NCI-H2081 (cell line): ENCODE measurements around the gene FRAS1.

Experiments used
- DNase-seq, 2 experiments: peaks; one replicate each; lab custom pipeline; 2025; lab: John Stamatoyannopoulos, UW

The FRAS1 gene

DNA sequence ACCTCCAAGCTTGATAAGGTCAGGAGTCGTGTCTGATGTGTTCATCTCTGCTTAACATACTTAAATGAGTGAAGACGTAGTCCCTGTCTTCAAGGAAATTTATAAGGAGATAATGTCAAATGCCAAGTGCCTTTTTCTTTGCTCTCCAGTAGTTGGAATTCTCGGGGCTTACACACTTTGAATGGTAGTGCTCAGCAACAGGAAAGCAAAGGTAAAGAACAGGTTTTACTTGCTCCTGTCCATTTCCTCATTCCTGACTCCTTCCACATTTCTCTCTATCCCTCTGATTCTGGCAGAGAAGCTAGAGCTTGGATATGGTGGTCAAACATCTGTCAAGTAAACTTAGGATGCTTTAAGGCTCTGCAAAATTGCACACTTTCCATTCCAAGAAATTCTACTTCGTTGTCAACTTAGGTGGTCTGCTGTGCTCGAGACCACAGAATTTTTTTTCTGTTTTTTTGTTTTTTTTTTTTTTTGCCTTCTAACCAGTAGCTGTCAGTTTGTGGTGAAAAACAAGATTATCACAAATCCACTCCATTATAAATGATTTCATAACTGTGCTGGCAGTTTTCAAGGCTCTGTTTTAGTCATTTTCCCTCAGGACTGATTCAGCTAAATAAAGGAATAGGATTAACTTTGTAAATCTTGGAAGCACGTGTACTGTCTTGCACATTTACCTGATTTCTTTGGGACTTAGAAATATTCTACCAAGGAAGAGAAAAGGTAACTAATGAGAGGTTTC, 313.7 kb downstream of the FRAS1 start:
- no peak for DNase-seq

- no peak for DNase-seq
Observed at GRCh38 chr4:78372355-78372988, 315.3 kb downstream of the FRAS1 start.

DNA sequence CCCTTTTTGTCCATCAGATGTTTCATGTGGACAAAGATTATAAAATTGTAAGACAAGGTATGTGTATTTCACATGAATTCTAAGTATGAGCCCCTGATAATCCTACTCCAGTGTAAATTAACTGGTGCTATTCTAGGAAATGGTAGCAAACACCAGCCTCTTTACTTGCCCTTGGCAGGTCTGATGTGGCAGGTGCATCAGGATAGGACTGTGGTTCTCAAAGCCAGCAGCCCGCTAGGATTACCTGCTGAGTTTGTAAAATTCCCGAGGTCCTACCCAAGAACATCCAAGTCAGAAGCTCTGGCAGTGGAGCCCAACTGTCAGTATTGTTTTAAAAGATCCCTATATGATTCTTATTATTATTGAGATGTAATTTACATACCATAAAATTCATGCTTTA, 320.4 kb downstream of the FRAS1 start:
- DNase-seq, result no peak

DNA sequence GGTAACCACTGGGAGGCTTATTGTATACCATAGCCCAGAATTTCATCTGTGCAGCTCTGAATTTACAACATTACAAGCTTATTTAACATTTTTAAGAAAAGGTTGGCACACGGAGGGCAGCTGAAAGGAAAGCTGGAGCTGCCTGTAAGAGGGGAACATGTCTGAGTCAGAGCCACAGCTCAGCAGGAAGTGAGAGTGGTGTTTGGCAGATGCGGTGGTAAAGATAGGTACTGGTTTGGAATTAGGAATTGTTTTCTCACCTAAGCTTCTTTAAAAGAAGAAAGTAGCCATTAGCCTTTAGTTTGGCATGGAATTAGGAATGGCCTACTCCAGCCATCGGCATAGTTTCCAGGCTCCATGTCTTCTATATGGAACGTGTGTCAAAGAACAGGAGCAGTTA, 321.9 kb downstream of the FRAS1 start:
- DNase-seq, result no peak

GRCh38 chr4:78379991-78380729, 323.0 kb downstream of the FRAS1 start:
- DNase-seq, result no peak

DNA sequence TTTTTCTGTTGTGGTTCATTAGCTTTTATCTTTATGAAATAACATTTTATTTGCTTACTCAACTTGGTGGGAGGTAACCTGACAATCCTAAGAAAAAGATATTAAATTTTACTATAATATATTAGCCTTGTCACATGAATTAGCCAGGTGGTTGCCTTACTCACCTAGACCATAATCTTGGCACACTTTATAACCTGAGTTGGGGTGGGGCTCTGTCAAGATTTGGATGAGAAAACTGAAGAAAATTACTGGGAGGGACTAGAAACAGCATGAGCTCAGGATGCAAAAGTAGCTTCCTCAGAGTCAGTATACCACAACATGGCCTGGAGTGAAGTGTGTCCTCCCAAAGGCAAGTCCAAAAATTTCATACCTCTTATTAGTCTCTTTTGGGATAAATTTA, 329.6 kb downstream of the FRAS1 start:
- no peak for DNase-seq

DNA sequence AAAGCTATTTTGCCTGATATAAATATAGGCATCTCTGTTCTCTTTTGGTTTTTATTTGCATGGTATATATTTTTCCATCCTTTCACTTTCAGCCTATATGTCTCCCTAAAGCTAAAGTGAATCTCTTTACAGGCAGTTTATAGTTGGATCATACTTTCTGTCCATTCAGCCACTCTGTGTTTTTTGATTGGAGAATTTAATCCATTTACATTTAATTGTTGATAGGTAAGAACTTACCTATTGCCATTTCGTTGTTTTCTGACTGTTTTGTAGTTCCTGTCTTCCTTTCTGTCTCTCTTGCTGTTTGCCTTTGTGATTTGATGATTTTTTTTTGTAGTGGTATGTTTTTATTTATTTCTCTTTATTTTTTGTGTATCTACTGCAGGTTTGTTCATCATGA, 338.5 kb downstream of the FRAS1 start:
- DNase-seq, result no peak

DNA sequence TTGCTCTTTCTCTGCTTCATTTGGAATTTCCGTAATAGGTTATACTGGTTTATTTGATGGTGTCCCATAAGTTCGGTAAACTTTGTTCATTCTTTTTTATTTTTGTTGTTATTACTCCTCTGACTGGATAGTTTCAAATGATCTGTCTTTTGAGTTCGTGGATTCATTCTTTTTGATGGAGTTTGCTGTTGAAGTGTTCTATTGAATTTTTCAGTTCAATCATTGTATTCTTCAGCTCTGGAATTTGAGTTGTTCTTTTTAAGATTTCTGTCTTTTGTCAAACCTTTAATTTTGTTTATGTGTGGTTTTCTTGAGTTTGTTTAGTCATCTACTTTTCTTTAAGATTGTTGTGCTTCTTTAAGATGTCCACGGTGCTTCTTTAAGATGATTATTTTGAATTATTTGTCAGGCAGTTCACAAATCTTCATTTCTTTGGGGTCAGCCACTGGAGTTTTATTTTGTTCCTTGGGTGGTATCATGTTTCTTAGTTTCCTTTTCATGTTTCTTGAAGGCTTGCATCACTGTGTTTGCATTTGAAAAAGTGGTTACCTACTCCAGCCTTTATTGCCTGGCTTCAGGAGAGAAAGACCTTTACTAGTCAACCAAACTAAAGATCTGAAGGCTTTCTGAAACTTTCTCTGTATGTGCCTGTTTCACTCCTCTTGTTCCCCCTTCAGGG, 339.6 kb downstream of the FRAS1 start:
- DNase-seq, result no peak

DNA sequence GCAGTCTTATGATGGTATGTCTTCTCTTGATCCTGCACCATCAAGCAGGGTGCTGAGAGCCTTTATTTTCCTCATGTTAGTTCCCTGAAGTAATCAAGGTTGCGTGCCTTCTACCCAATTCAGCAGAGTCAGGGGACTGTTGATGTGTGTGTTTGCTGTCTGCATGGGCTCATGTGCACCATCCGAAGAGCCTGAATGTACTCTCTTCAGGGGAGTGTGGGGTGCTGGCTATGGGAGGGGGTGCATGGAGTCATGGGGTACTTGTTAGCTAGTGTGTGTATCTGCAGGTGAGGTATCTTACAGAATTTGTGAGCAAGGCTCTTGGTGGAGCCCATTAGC, 340.1 kb downstream of the FRAS1 start:
- DNase-seq, result no peak

DNA sequence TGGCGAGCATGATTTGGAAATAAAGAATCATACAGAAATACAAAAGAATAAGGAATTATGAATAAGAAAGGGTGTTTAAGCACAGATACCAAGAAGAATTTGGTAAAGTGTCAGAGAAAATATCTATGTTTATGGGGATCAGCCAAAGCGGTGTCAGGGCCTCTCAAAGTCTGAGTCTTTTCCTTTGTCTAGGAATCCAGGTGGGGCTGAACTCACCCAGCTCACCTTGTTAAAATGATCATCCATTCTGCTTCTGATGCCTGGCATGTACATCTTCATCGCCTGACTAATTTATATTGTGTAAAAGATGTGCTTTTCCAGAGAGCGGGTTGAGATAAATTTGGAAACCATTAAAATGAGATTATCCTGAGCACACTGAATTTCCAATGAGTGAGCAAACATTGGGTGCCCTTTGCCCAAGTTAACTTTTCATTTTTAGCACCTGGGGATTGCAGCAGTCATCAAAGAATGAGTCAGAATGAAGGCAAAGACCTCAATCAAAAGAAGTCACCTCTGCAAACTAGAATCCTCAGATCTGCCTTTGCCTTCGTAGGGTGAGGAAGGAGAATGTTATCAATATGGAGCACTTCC, 352.6 kb downstream of the FRAS1 start:
- no peak for DNase-seq

- DNase-seq, result no peak
Observed at GRCh38 chr4:78410225-78410624, 353.1 kb downstream of the FRAS1 start.

GRCh38 chr4:78410676-78411075, 353.6 kb downstream of the FRAS1 start:
- DNase-seq, result no peak

GRCh38 chr4:78414116-78414515, 357.0 kb downstream of the FRAS1 start:
- no peak for DNase-seq

DNA sequence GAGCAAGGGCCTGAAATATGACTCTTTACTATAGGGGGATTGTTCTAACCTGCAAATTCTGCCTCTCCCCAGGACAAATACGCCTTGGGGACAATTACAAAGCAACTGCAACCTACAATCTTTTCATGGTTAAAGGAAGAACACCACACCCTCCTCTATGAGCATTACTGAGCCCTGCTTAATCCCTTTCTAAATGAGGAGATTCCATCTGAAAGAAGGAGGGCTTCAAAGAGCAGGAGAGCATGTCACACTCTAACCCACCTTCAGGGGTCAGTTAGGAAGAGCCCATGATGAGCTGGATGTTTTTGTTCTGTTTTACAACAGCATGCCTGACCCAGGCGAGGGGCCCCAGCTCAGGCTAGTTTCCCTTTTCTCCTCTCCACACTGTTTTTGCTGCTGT, 360.5 kb downstream of the FRAS1 start:
- DNase-seq, result no peak

DNA sequence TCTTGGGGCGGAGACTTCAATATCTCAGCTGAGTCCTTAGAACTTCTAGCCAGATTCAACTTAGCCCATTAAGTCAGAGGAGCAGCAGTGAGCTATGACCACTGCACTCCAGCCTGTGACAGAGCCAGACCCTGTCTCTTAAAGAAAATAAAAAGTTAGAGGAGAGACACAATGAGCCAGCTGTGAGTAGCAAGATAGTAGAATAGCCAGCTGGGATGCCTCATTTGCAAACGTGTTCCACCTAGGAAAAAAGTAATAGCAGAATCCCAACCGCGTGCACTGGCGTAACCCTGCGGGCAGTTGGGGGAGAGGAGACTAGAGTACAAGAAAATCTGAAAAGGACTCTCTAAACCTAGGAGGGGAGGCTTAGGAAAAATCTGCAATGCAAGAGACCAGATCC, 361.3 kb downstream of the FRAS1 start:
- DNase-seq, result no peak

- DNase-seq, result no peak
Observed at GRCh38 chr4:78423790-78424189, 366.7 kb downstream of the FRAS1 start.

GRCh38 chr4:78424461-78424860, 367.3 kb downstream of the FRAS1 start:
- no peak for DNase-seq

- no peak for DNase-seq
Observed at GRCh38 chr4:78426972-78427371, 369.8 kb downstream of the FRAS1 start.

DNA sequence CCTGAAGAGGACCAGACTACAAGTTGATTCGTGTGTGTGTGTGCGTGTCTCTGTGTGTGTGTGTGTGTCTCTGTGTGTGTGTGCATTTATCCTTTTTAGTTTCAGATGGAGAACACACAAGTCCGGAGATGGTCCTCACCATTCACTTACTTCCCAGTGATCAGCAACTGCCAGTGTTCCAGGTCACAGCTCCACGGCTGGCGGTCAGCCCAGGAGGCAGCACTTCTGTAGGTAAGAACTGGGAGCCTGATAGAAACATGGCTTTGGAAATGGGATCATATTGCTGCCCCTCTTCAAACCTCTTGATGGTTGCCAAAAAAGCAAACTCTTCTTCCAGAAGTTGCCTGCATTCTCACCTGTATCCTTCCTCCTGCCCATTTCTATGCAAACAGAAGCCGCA, 371.9 kb downstream of the FRAS1 start:
- no peak for DNase-seq

- no peak for DNase-seq
Observed at GRCh38 chr4:78432896-78433295, 375.8 kb downstream of the FRAS1 start.

GRCh38 chr4:78437608-78438088, 380.5 kb downstream of the FRAS1 start:
- no peak for DNase-seq

GRCh38 chr4:78439328-78439727, 382.2 kb downstream of the FRAS1 start:
- no peak for DNase-seq
